ENCODE results near the gene CADPS2. TPM values are rescaled to one million over a fixed set of nuclear protein-coding genes. Genes with fewer than 3 reads are reported as not detected.

Gene CADPS2
- total RNA-seq, 2 experiments from 2014 or later, result not detected

GRCh38 chr7:122457969-122458368 lies 428.3 kb downstream of the CADPS2 start:
- Mint-ChIP-seq H3K27ac (no peak overlapping the region), H3K4me1 (no peaks in the 10 kb centered on the region), H3K9me3 (no peaks in the 10 kb centered on the region), H3K4me3 (no peak overlapping the region), H3K36me3 (no peaks in the 10 kb centered on the region), H3K27me3 (no peaks in the 10 kb centered on the region)
- POLR2A ChIA-PET, result no interaction called here
- DNase-seq, result no peak
- ATAC-seq (ENCODE audit: low read depth), result no peak

DNA sequence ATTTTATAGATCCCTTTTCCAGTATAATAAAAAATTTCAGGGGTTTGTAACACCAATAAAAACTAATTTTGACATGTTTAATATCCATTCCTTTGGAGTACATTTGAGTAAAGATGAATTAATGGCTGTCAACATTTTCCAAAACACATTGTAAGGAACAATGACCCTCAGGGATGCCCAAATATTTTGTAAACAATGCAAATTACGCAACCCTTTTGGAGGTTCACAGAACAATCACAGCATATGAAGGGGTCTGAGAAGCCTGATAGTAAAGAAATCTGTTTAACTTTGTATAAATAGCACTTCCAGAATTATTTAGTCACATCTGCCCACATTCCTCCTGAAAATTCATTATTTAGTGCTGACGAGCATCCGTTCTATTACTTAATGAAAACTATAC lies 428.9 kb downstream of the CADPS2 start:
- no peaks in the 10 kb centered on the region for H3K27me3 Mint-ChIP-seq
- POLR2A ChIA-PET, result no interaction called here
- no peak overlapping the region for H3K4me3 Mint-ChIP-seq
- H3K4me1 Mint-ChIP-seq, result no peaks in the 10 kb centered on the region
- H3K27ac Mint-ChIP-seq, result no peak overlapping the region
- DNase-seq (no peak), ATAC-seq (ENCODE audit: low read depth) (no peak)
- no peaks in the 10 kb centered on the region for H3K36me3 Mint-ChIP-seq
- no peaks in the 10 kb centered on the region for H3K9me3 Mint-ChIP-seq

GRCh38 chr7:122454776-122455507 lies 431.3 kb downstream of the CADPS2 start:
- no peak overlapping the region for H3K27ac Mint-ChIP-seq
- POLR2A ChIA-PET, result no interaction called here
- no peak overlapping the region for H3K4me3 Mint-ChIP-seq
- DNase-seq, result no peak
- ATAC-seq (ENCODE audit: low read depth), result no peak
- no peaks in the 10 kb centered on the region for H3K9me3 Mint-ChIP-seq
- no peaks in the 10 kb centered on the region for H3K4me1 Mint-ChIP-seq
- no peaks in the 10 kb centered on the region for H3K27me3 Mint-ChIP-seq
- H3K36me3 Mint-ChIP-seq, result no peaks in the 10 kb centered on the region

DNA sequence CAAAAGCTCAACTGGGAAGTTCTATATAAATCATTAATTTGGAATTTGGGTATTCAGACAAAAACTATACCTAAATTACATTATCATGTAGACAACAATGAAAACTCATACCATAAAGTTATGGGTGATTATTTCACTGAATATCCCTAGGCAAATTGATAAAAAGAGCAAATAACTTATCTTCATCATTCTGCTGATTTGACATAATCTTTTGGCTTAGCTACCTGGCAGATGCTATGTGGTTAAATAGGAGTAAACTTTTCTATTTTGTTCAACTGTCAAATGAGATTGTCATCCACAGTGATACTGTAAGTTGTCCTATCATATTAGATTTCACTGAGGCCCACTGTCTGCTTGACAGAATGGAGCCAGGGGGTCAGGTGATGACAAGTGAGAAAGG lies 432.8 kb downstream of the CADPS2 start:
- DNase-seq, result no peak
- Mint-ChIP-seq H3K4me1 (no peaks in the 10 kb centered on the region), H3K27ac (no peak overlapping the region), H3K27me3 (no peaks in the 10 kb centered on the region), H3K9me3 (no peaks in the 10 kb centered on the region), H3K36me3 (no peaks in the 10 kb centered on the region), H3K4me3 (no peak overlapping the region)
- POLR2A ChIA-PET, result no interaction called here
- no peak for ATAC-seq (ENCODE audit: low read depth)

DNA sequence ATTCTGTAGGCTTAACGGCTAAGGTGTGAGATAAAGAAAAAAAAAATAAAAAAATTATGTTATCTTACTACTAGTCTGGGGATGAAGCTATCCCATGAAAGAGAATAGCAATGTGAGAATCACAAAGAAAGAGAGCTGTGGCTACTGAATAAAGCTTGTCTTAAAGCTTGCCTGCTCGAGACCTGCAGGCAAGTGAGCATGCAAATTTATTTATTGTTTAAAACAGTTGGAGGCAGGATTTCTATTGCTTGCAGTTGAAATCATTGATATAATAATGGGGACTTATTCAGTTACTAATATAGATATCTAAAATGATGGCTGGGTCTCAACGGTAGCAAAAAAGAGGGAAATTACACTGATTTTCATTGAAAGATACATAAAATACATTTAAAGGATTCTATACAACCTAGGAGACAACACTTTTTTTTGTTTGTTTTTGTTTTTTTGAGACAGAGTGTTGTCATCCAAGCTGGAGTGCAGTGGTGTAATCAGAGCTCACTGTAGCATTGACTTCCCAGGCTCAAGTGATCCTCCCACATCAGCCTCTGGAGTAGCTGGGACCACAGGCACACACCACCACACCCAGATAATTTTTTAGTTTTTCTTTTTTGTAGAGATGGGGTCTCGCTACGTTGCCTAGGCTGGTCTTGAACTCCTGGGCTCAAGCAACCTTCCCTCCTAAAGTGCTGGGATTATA lies 437.2 kb downstream of the CADPS2 start:
- no peaks in the 10 kb centered on the region for H3K27me3 Mint-ChIP-seq
- DNase-seq (no peak), ATAC-seq (ENCODE audit: low read depth) (no peak)
- no peak overlapping the region for H3K4me3 Mint-ChIP-seq
- no peaks in the 10 kb centered on the region for H3K4me1 Mint-ChIP-seq
- H3K36me3 Mint-ChIP-seq, result no peaks in the 10 kb centered on the region
- H3K9me3 Mint-ChIP-seq, result no peaks in the 10 kb centered on the region
- no peak overlapping the region for H3K27ac Mint-ChIP-seq
- POLR2A ChIA-PET, result no interaction called here

GRCh38 chr7:122442929-122443328 lies 443.3 kb downstream of the CADPS2 start:
- H3K27me3 Mint-ChIP-seq, result no peaks in the 10 kb centered on the region
- H3K4me1 Mint-ChIP-seq, result no peaks in the 10 kb centered on the region
- POLR2A ChIA-PET, result no interaction called here
- no peak for ATAC-seq (ENCODE audit: low read depth)
- no peak overlapping the region for H3K4me3 Mint-ChIP-seq
- H3K36me3 Mint-ChIP-seq, result no peaks in the 10 kb centered on the region
- no peak overlapping the region for H3K27ac Mint-ChIP-seq
- H3K9me3 Mint-ChIP-seq, result no peaks in the 10 kb centered on the region
- no peak for DNase-seq

GRCh38 chr7:122438492-122438891 lies 447.8 kb downstream of the CADPS2 start:
- ATAC-seq (ENCODE audit: low read depth), result no peak
- Mint-ChIP-seq H3K4me3 (no peak overlapping the region), H3K4me1 (no peaks in the 10 kb centered on the region), H3K27ac (no peak overlapping the region), H3K9me3 (no peaks in the 10 kb centered on the region), H3K27me3 (no peaks in the 10 kb centered on the region), H3K36me3 (no peaks in the 10 kb centered on the region)
- no peak for DNase-seq
- POLR2A ChIA-PET, result no interaction called here

- Mint-ChIP-seq H3K9me3 (no peaks in the 10 kb centered on the region), H3K27me3 (no peaks in the 10 kb centered on the region), H3K4me3 (no peak overlapping the region), H3K36me3 (no peaks in the 10 kb centered on the region), H3K4me1 (no peaks in the 10 kb centered on the region), H3K27ac (no peak overlapping the region)
- ATAC-seq (ENCODE audit: low read depth) (no peak), DNase-seq (no peak)
- POLR2A ChIA-PET, result no interaction called here
Measured at GRCh38 chr7:122438006-122438405, 448.3 kb downstream of the CADPS2 start.

GRCh38 chr7:122433765-122434164 lies 452.5 kb downstream of the CADPS2 start:
- no peak overlapping the region for H3K4me3 Mint-ChIP-seq
- POLR2A ChIA-PET, result no interaction called here

DNA sequence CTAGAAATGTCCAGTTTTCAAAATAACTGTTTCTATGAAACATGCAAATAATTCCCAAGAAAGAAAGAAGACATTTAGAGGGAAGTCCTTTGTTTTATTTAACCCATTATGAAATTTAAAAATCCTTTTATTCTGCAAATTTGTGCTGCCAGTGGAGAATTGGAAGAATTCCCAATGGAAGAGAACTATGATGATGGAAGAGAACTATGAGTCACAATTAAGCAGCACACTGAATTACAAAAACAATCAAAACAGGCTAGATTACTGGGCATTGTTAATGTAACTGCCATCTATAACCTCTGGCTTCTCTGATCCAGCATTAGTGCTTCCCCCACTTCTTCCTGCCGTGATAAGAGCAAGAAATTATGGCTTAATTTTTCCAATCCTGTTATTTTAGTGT lies 455.6 kb downstream of the CADPS2 start:
- Mint-ChIP-seq H3K27ac (no peak overlapping the region), H3K4me3 (no peak overlapping the region), H3K27me3 (no peaks in the 10 kb centered on the region), H3K36me3 (no peaks in the 10 kb centered on the region), H3K9me3 (peaks cover 1% of the 10 kb centered on the region), H3K4me1 (no peaks in the 10 kb centered on the region)
- DNase-seq, result no peak
- POLR2A ChIA-PET, result no interaction called here
- ATAC-seq (ENCODE audit: low read depth), result no peak

More at GRCh38 chr7:122433765-122434164, 452.5 kb downstream of the CADPS2 start:
- H3K4me1 Mint-ChIP-seq, result no peaks in the 10 kb centered on the region
- H3K27me3 Mint-ChIP-seq, result no peaks in the 10 kb centered on the region
- H3K9me3 Mint-ChIP-seq, result no peaks in the 10 kb centered on the region
- ATAC-seq (ENCODE audit: low read depth) (no peak), DNase-seq (no peak)
- no peak overlapping the region for H3K27ac Mint-ChIP-seq
- no peaks in the 10 kb centered on the region for H3K36me3 Mint-ChIP-seq

GRCh38 chr7:122429926-122430325 lies 456.3 kb downstream of the CADPS2 start:
- DNase-seq (no peak), ATAC-seq (ENCODE audit: low read depth) (no peak)
- H3K4me1 Mint-ChIP-seq, result no peaks in the 10 kb centered on the region
- H3K27ac Mint-ChIP-seq, result no peak overlapping the region
- no peaks in the 10 kb centered on the region for H3K27me3 Mint-ChIP-seq
- H3K4me3 Mint-ChIP-seq, result no peak overlapping the region
- POLR2A ChIA-PET, result no interaction called here
- no peaks in the 10 kb centered on the region for H3K36me3 Mint-ChIP-seq
- peaks cover 2% of the 10 kb centered on the region for H3K9me3 Mint-ChIP-seq

DNA sequence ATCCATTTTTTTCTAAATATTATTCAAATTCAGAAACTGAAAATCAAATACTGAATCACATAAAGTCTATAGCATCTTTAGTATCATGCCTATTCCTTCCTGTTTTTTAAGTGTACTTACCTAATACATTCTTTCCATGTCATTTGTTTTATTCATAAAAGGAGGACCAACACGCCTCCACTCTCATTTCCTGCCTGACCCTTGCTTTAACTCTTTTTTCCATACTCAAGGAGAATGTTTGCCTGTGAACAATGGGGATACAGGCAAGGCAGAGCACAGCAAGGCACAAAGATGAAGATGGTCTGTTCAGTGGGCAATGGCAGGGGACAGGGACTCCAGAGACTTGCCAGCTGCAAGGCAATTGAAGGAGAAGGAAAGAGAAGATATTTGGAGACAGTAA lies 460.5 kb downstream of the CADPS2 start:
- POLR2A ChIA-PET, result no interaction called here
- no peak overlapping the region for H3K27ac Mint-ChIP-seq
- no peak overlapping the region for H3K4me3 Mint-ChIP-seq
- H3K36me3 Mint-ChIP-seq, result no peaks in the 10 kb centered on the region
- H3K4me1 Mint-ChIP-seq, result no peaks in the 10 kb centered on the region
- H3K9me3 Mint-ChIP-seq, result peaks cover 4% of the 10 kb centered on the region
- no peaks in the 10 kb centered on the region for H3K27me3 Mint-ChIP-seq
- no peak for ATAC-seq (ENCODE audit: low read depth)
- DNase-seq, result no peak

GRCh38 chr7:122423591-122423990 lies 462.7 kb downstream of the CADPS2 start:
- ATAC-seq (ENCODE audit: low read depth) (no peak), DNase-seq (no peak)
- H3K27ac Mint-ChIP-seq, result no peak overlapping the region
- H3K27me3 Mint-ChIP-seq, result no peaks in the 10 kb centered on the region
- H3K4me1 Mint-ChIP-seq, result no peaks in the 10 kb centered on the region
- no peaks in the 10 kb centered on the region for H3K36me3 Mint-ChIP-seq
- H3K4me3 Mint-ChIP-seq, result no peak overlapping the region
- POLR2A ChIA-PET, result no interaction called here
- H3K9me3 Mint-ChIP-seq, result peaks cover 4% of the 10 kb centered on the region

- ATAC-seq (ENCODE audit: low read depth) (no peak), DNase-seq (no peak)
- no peak overlapping the region for H3K4me3 Mint-ChIP-seq
- no peak overlapping the region for H3K27ac Mint-ChIP-seq
- H3K27me3 Mint-ChIP-seq, result no peaks in the 10 kb centered on the region
- no peaks in the 10 kb centered on the region for H3K36me3 Mint-ChIP-seq
- POLR2A ChIA-PET, result no interaction called here
- H3K4me1 Mint-ChIP-seq, result no peaks in the 10 kb centered on the region
- H3K9me3 Mint-ChIP-seq, result no peaks in the 10 kb centered on the region
Measured at GRCh38 chr7:122416336-122416735, 469.9 kb downstream of the CADPS2 start.
